HEK293 (cell line): ENCODE data around the gene IL15RA.

Experiments
- CTCF ChIA-PET: fragments of 350-600 bp; formaldehyde crosslinking; extraction: SDS; loops from one replicate; lab custom pipeline; 2021; ENCODE audit warnings: antibody characterized with exemption; lab: Yijun Ruan, JAX
- POLR2A ChIA-PET: fragments of 300-600 bp; formaldehyde crosslinking; extraction: SDS; loops from one replicate; lab custom pipeline; 2020; ENCODE audit warnings: antibody characterized with exemption, inconsistent platforms; lab: Yijun Ruan, JAX
- H3K27ac ChIP-seq: fragments of 200-500 bp; sonication (Bioruptor generic); 2 replicates; pipeline ENCODE4 v1.5.1; 2014; ENCODE audit warnings: low read depth, low read length, control low read depth, inconsistent platforms; ENCODE audit errors: extremely low read depth
- H3K36me3 ChIP-seq, 2 experiments: fragments of 200-500 bp in 1 of 2; sonication (Bioruptor generic) in 1 of 2; 1 replicate in 1 of 2; 2 replicates in 1 of 2; pipeline ENCODE4 v1.5.1; 2014 to 2017; ENCODE audit warnings: inconsistent platforms in 2 of 2, low read length in 2 of 2; ENCODE audit not compliant: control insufficient read depth in 2 of 2, insufficient read depth in 1 of 2
- H3K4me1 ChIP-seq: fragments of 200-500 bp; sonication (Bioruptor generic); 2 replicates; pipeline ENCODE4 v1.5.1; 2014; ENCODE audit warnings: mild to moderate bottlenecking, low read length, inconsistent platforms; ENCODE audit not compliant: control insufficient read depth, insufficient read depth
- H3K4me3 ChIP-seq: 2 replicates; pipeline ENCODE4 v1.5.1; 2011; ENCODE audit warnings: low read depth, mild to moderate bottlenecking, control low read depth, low read length, moderate library complexity
- H3K9me3 ChIP-seq: fragments of 200-500 bp; sonication (Bioruptor generic); 2 replicates; pipeline ENCODE4 v1.5.1; 2014; ENCODE audit warnings: low read depth, low read length, inconsistent platforms; ENCODE audit not compliant: control insufficient read depth, insufficient read depth
- FEZF1 ChIP-seq: fragments of 450-650 bp; formaldehyde crosslinking; IDR thresholded peaks from 2 replicates; pipeline ENCODE4 v1.5.1; 2016; ENCODE audit warnings: missing biosample characterization, missing genetic modification characterization
- MEIS1 ChIP-seq: sonication (generic); formaldehyde crosslinking; IDR thresholded peaks from 2 replicates; pipeline ENCODE4 v1.8.1; 2022; ENCODE audit warnings: missing genetic modification reagents, mild to moderate bottlenecking, borderline replicate concordance
- PRDM2 ChIP-seq: fragments of 450-650 bp; formaldehyde crosslinking; IDR thresholded peaks from 2 replicates; pipeline ENCODE4 v1.5.1; 2016; ENCODE audit warnings: missing biosample characterization, missing genetic modification characterization, borderline replicate concordance
- PRDM4 ChIP-seq: fragments of 450-650 bp; formaldehyde crosslinking; IDR thresholded peaks from 2 replicates; pipeline ENCODE4 v1.5.1; 2017; ENCODE audit warnings: missing biosample characterization, missing genetic modification characterization
- PRDM6 ChIP-seq: fragments of 450-650 bp; formaldehyde crosslinking; IDR thresholded peaks from 2 replicates; pipeline ENCODE4 v1.5.1; 2017; ENCODE audit warnings: missing biosample characterization, missing genetic modification characterization
- SP3 ChIP-seq: fragments of 450-650 bp; formaldehyde crosslinking; IDR thresholded peaks from 2 replicates; pipeline ENCODE4 v1.5.1; 2016; ENCODE audit warnings: missing biosample characterization, missing genetic modification characterization
- TRIM28 ChIP-seq: IDR thresholded peaks from 2 replicates; pipeline ENCODE4 v1.6.1; 2011; ENCODE audit warnings: low read length, control low read depth, borderline replicate concordance
- ZBTB7A ChIP-seq: fragments of 450-650 bp; formaldehyde crosslinking; IDR thresholded peaks from 2 replicates; pipeline ENCODE4 v1.5.1; 2016; ENCODE audit warnings: low read depth, missing biosample characterization, missing genetic modification characterization
- ZEB2 ChIP-seq: fragments of 450-650 bp; formaldehyde crosslinking; IDR thresholded peaks from 2 replicates; pipeline ENCODE4 v1.5.1; 2016; ENCODE audit warnings: missing biosample characterization, missing genetic modification characterization
- ZFP37 ChIP-seq: fragments of 450-650 bp; formaldehyde crosslinking; IDR thresholded peaks from 2 replicates; pipeline ENCODE4 v1.5.1; 2016; ENCODE audit warnings: missing biosample characterization, missing genetic modification characterization
- ZNF223 ChIP-seq: fragments of 450-650 bp; formaldehyde crosslinking; IDR thresholded peaks from 2 replicates; pipeline ENCODE4 v1.5.1; 2016; ENCODE audit warnings: missing biosample characterization, missing genetic modification characterization
- ZNF239 ChIP-seq: fragments of 450-650 bp; formaldehyde crosslinking; IDR thresholded peaks from 2 replicates; pipeline ENCODE4 v1.5.1; 2016; ENCODE audit warnings: missing biosample characterization, missing genetic modification characterization
- ZNF274 ChIP-seq, 2 experiments: fragments of 200-500 bp in 1 of 2; fragments of 450-650 bp in 1 of 2; sonication (Bioruptor generic) in 1 of 2; formaldehyde crosslinking in 1 of 2; IDR thresholded peaks; 2 replicates each; pipeline versions ENCODE4 v1.5.1 to v1.6.1; 2014 to 2016; ENCODE audit warnings: borderline replicate concordance in 1 of 2, inconsistent platforms in 1 of 2, low read length in 1 of 2, missing biosample characterization in 1 of 2, missing genetic modification characterization in 1 of 2
- ZNF350 ChIP-seq: fragments of 450-650 bp; formaldehyde crosslinking; IDR thresholded peaks from 2 replicates; pipeline ENCODE4 v1.5.0; 2017; ENCODE audit warnings: missing biosample characterization, mild to moderate bottlenecking, missing genetic modification characterization
- ZNF37A ChIP-seq: fragments of 450-650 bp; IDR thresholded peaks from 2 replicates; pipeline ENCODE4 v1.5.1; 2018; ENCODE audit warnings: missing biosample characterization, missing genetic modification characterization
- ZNF404 ChIP-seq: fragments of 450-650 bp; formaldehyde crosslinking; IDR thresholded peaks from 2 replicates; pipeline ENCODE4 v1.5.1; 2017; ENCODE audit warnings: missing biosample characterization, missing genetic modification characterization
- ZNF501 ChIP-seq: fragments of 450-650 bp; formaldehyde crosslinking; IDR thresholded peaks from 2 replicates; pipeline ENCODE4 v1.5.1; 2016; ENCODE audit warnings: missing biosample characterization, missing genetic modification characterization
- ZNF530 ChIP-seq: fragments of 450-650 bp; formaldehyde crosslinking; IDR thresholded peaks from 2 replicates; pipeline ENCODE4 v1.5.1; 2016; ENCODE audit warnings: low read depth, missing biosample characterization, missing genetic modification characterization
- ZNF544 ChIP-seq: fragments of 450-650 bp; formaldehyde crosslinking; IDR thresholded peaks from 2 replicates; pipeline ENCODE4 v1.5.0; 2017; ENCODE audit warnings: missing biosample characterization, missing genetic modification characterization
- ZNF600 ChIP-seq: fragments of 450-650 bp; formaldehyde crosslinking; IDR thresholded peaks from 2 replicates; pipeline ENCODE4 v1.5.1; 2016; ENCODE audit warnings: missing biosample characterization, missing genetic modification characterization
- ZNF701 ChIP-seq: fragments of 450-650 bp; formaldehyde crosslinking; IDR thresholded peaks from 2 replicates; pipeline ENCODE4 v1.5.1; 2016; ENCODE audit warnings: missing biosample characterization, missing genetic modification characterization
- ZNF76 ChIP-seq: fragments of 450-650 bp; formaldehyde crosslinking; IDR thresholded peaks from 2 replicates; pipeline ENCODE4; 2016; ENCODE audit warnings: low read depth, missing biosample characterization, missing genetic modification characterization, borderline replicate concordance
- ZNF776 ChIP-seq: fragments of 450-650 bp; formaldehyde crosslinking; IDR thresholded peaks from 2 replicates; pipeline ENCODE4 v1.5.0; 2017; ENCODE audit warnings: missing biosample characterization, missing genetic modification characterization, borderline replicate concordance
- ZNF777 ChIP-seq: fragments of 450-650 bp; formaldehyde crosslinking; IDR thresholded peaks from 2 replicates; pipeline ENCODE4 v1.5.1; 2017; ENCODE audit warnings: missing biosample characterization, missing genetic modification characterization, borderline replicate concordance
- ZNF785 ChIP-seq: fragments of 450-650 bp; formaldehyde crosslinking; IDR thresholded peaks from 2 replicates; pipeline ENCODE4 v1.5.1; 2016; ENCODE audit warnings: missing biosample characterization, missing genetic modification characterization
- ZXDB ChIP-seq: fragments of 450-650 bp; formaldehyde crosslinking; IDR thresholded peaks from 2 replicates; pipeline ENCODE4 v1.5.1; 2016; ENCODE audit warnings: missing biosample characterization, missing genetic modification characterization

The IL15RA gene

GRCh38 chr10:5938291-5938690 is 39.1 kb downstream of the IL15RA start:
- no peak for TF ChIP-seq ZNF274 (IDR thresholded peaks at IDR 0.05; ENCODE audit: low read length)
- no peak for TF ChIP-seq ZNF274 (tag by site-specific recombination; IDR thresholded peaks at IDR 0.05; ENCODE audit: borderline replicate concordance)
- TF ChIP-seq ZNF777 (tag by site-specific recombination): no peak
- no peak for TF ChIP-seq ZNF76 (tag by site-specific recombination)
- no peak for TF ChIP-seq ZBTB7A (tag by site-specific recombination)
- TF ChIP-seq PRDM6: no peak
- no peak for TF ChIP-seq ZNF404 (tag by site-specific recombination)
- no peak for TF ChIP-seq ZNF530
- no peak for TF ChIP-seq FEZF1 (tag by site-specific recombination)
- no peak for TF ChIP-seq ZNF223 (tag by site-specific recombination)
- TF ChIP-seq ZNF600 (tag by site-specific recombination): no peak
- TF ChIP-seq ZNF785 (tag by site-specific recombination): no peak
- no peak for TF ChIP-seq PRDM4 (tag by site-specific recombination)
- ChIA-PET POLR2A (interaction anchor here (0.6 kb wide), 1 partner anchor 204 kb away, joined by 3 read pairs; no protein-coding TSS in a partner anchor), CTCF (no interaction called here)
- Histone ChIP-seq H3K4me3 (no peak overlapping the region), H3K4me1 (no peaks in the 10 kb centered on the region), H3K27ac (no peak overlapping the region), H3K36me3 (peaks cover 17 to 42% of the 10 kb centered on the region in 2 experiments), H3K9me3 (no peaks in the 10 kb centered on the region)

- Histone ChIP-seq H3K9me3 (no peaks in the 10 kb centered on the region), H3K27ac (no peak overlapping the region), H3K4me1 (no peaks in the 10 kb centered on the region), H3K36me3 (peaks cover 23 to 55% of the 10 kb centered on the region in 2 experiments), H3K4me3 (no peak overlapping the region)
- CTCF ChIA-PET: interaction anchor here (0.6 kb wide), 1 partner anchor 37 kb away, joined by 3 read pairs; no protein-coding TSS in a partner anchor
- POLR2A ChIA-PET: no interaction called here
- TF ChIP-seq PRDM2 (tag by site-specific recombination) (no peak), MEIS1 (CRISPR knock-in tag) (no peak), ZNF37A (tag by site-specific recombination) (no peak), TRIM28 (no peak), ZNF239 (no peak), ZXDB (tag by site-specific recombination) (no peak), ZEB2 (no peak), ZNF350 (tag by site-specific recombination) (no peak), ZNF776 (tag by site-specific recombination) (no peak), ZNF501 (tag by site-specific recombination) (no peak), SP3 (tag by site-specific recombination) (no peak), ZNF701 (no peak), ZNF600 (tag by site-specific recombination) (no peak), ZNF544 (no peak), ZFP37 (tag by site-specific recombination) (no peak)
These were observed 40.3 kb downstream of the IL15RA start for GRCh38 chr10:5937016-5937415.
